ENCODE results near the gene CABLES2. TPM values are rescaled to one million over a fixed set of nuclear protein-coding genes. Genes with fewer than 3 reads are reported as not detected.

CABLES2 gene
- total and polyA plus RNA-seq, 9 of the 15 experiments (the other 6 are each of a cell fraction or from before 2014, with no cell fraction given) = 0.46 to 4.2 (median 1.6) TPM

GRCh38 chr20:62359491-62360121 is 47.5 kb downstream of the CABLES2 start (continued):
- TF ChIP-seq ZBTB40 (IDR thresholded peaks at IDR 0.05) = no peak
- TF ChIP-seq ZBTB40 (CRISPR knock-in tag; IDR thresholded peaks at IDR 0.05) = no peak
- no peak for TF ChIP-seq ARID2 (IDR thresholded peaks at IDR 0.05)
- 0 out of 2 replicates have a peak, but pooled peaks have one; percentile 5 for TF ChIP-seq L3MBTL2 (IDR thresholded peaks at IDR 0.05)
- TF ChIP-seq ZNF778 (CRISPR knock-in tag; IDR thresholded peaks at IDR 0.05) = no peak
- TF ChIP-seq MCM3 (IDR thresholded peaks at IDR 0.05) = no peak
- TF ChIP-seq, protein P1, sequence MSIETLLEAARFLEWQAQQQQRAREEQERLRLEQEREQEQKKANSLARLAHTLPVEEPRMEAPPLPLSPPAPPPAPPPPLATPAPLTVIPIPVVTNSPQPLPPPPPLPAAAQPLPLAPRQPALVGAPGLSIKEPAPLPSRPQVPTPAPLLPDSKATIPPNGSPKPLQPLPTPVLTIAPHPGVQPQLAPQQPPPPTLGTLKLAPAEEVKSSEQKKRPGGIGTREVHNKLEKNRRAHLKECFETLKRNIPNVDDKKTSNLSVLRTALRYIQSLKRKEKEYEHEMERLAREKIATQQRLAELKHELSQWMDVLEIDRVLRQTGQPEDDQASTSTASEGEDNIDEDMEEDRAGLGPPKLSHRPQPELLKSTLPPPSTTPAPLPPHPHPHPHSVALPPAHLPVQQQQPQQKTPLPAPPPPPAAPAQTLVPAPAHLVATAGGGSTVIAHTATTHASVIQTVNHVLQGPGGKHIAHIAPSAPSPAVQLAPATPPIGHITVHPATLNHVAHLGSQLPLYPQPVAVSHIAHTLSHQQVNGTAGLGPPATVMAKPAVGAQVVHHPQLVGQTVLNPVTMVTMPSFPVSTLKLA (conservative IDR thresholded peaks at IDR 0.05) = no peak

Measured in K562 (cell line).